ENCODE data around the gene IKZF3. TPM values are rescaled to one million over a fixed set of nuclear protein-coding genes. Genes with fewer than 3 reads are reported as not detected.

Gene IKZF3
- total RNA-seq, 2 donors from 2014 or later = 0.55 to 1.7 TPM

- intact Hi-C loops (cut with DNase I) = no loop called here
Measured at GRCh38 chr17:39835038-39835786, 28.9 kb downstream of the IKZF3 start.

GRCh38 chr17:39834017-39834416 is 30.1 kb downstream of the IKZF3 start:
- H3K27ac ChIP-seq = no peak overlapping the region
- H3K27me3 ChIP-seq (replicated peaks; ENCODE audit: insufficient read depth) = no peaks in the 10 kb centered on the region
- no peak for DNase-seq (ENCODE audit: low spot score)
- no peaks in the 10 kb centered on the region for H3K36me3 ChIP-seq
- no peaks in the 10 kb centered on the region for H3K4me1 ChIP-seq (replicated peaks)
- intact Hi-C loops (cut with DNase I) = no loop called here
- no peaks in the 10 kb centered on the region for H3K9me3 ChIP-seq
- TF ChIP-seq CTCF (IDR thresholded peaks at IDR 0.05) = no peak
- TF ChIP-seq POLR2A (IDR thresholded peaks at IDR 0.05) = no peak
- TF ChIP-seq POLR2AphosphoS5 (IDR thresholded peaks at IDR 0.05) = no peak
- H3K4me3 ChIP-seq = no peak overlapping the region

More at GRCh38 chr17:39835038-39835786, 28.9 kb downstream of the IKZF3 start:
- Histone ChIP-seq H3K27me3 (replicated peaks; ENCODE audit: insufficient read depth) (no peaks in the 10 kb centered on the region), H3K27ac (no peak overlapping the region), H3K9me3 (no peaks in the 10 kb centered on the region), H3K4me1 (replicated peaks) (no peaks in the 10 kb centered on the region), H3K4me3 (no peak overlapping the region), H3K36me3 (no peaks in the 10 kb centered on the region)
- WGBS = 93% methylated on average over 16 of the region's 17 CpGs
- TF ChIP-seq CTCF (IDR thresholded peaks at IDR 0.05) = no peak
- no peak for TF ChIP-seq POLR2A (IDR thresholded peaks at IDR 0.05)
- no peak for TF ChIP-seq POLR2AphosphoS5 (IDR thresholded peaks at IDR 0.05)
- DNase-seq (ENCODE audit: low spot score) = no peak

- H3K4me3 ChIP-seq = no peak overlapping the region
- no peaks in the 10 kb centered on the region for H3K9me3 ChIP-seq
- intact Hi-C loops (cut with DNase I) = no loop called here
- no peak for DNase-seq (ENCODE audit: low spot score)
- no peaks in the 10 kb centered on the region for H3K36me3 ChIP-seq
- WGBS = 75% methylated on average over 2 of the region's 2 CpGs
- H3K4me1 ChIP-seq (replicated peaks) = no peaks in the 10 kb centered on the region
- no peak for TF ChIP-seq CTCF (IDR thresholded peaks at IDR 0.05)
- TF ChIP-seq POLR2AphosphoS5 (IDR thresholded peaks at IDR 0.05) = no peak
- TF ChIP-seq POLR2A (IDR thresholded peaks at IDR 0.05) = no peak
- no peak overlapping the region for H3K27ac ChIP-seq
- no peaks in the 10 kb centered on the region for H3K27me3 ChIP-seq (replicated peaks; ENCODE audit: insufficient read depth)
Measured at GRCh38 chr17:39831588-39831987, 32.5 kb downstream of the IKZF3 start.

GRCh38 chr17:39828443-39828842 is 35.7 kb downstream of the IKZF3 start:
- Histone ChIP-seq H3K9me3 (no peaks in the 10 kb centered on the region), H3K4me3 (no peak overlapping the region), H3K4me1 (replicated peaks) (no peaks in the 10 kb centered on the region), H3K36me3 (no peaks in the 10 kb centered on the region), H3K27ac (no peak overlapping the region), H3K27me3 (replicated peaks; ENCODE audit: insufficient read depth) (no peaks in the 10 kb centered on the region)
- intact Hi-C loops (cut with DNase I) = no loop called here
- TF ChIP-seq POLR2AphosphoS5 (IDR thresholded peaks at IDR 0.05) = no peak
- no peak for TF ChIP-seq CTCF (IDR thresholded peaks at IDR 0.05)
- TF ChIP-seq POLR2A (IDR thresholded peaks at IDR 0.05) = no peak
- DNase-seq (ENCODE audit: low spot score) = no peak
- WGBS = 73% methylated on average over 4 of the region's 4 CpGs

- Histone ChIP-seq H3K27me3 (replicated peaks; ENCODE audit: insufficient read depth) (no peaks in the 10 kb centered on the region), H3K4me1 (replicated peaks) (no peaks in the 10 kb centered on the region), H3K9me3 (no peaks in the 10 kb centered on the region), H3K4me3 (no peak overlapping the region), H3K36me3 (no peaks in the 10 kb centered on the region), H3K27ac (no peak overlapping the region)
- DNase-seq (ENCODE audit: low spot score) = no peak
- WGBS = 95% methylated on average over 2 of the region's 2 CpGs
- TF ChIP-seq POLR2A (IDR thresholded peaks at IDR 0.05) = no peak
- TF ChIP-seq POLR2AphosphoS5 (IDR thresholded peaks at IDR 0.05) = no peak
- no peak for TF ChIP-seq CTCF (IDR thresholded peaks at IDR 0.05)
- intact Hi-C loops (cut with DNase I) = no loop called here
Measured at GRCh38 chr17:39826334-39826733, 37.8 kb downstream of the IKZF3 start.
